Duodenal mucosa (tissue), 2 donors: ENCODE results near the gene FRY.

ENCODE experiments used
- H3K27ac ChIP-seq: one replicate; pipeline ENCODE4 v1.7.0; 2013; ENCODE audit warnings: low read depth, low read length
- H3K27me3 ChIP-seq, 2 donors: one replicate each; pipeline ENCODE4 v1.7.0; 2013; ENCODE audit warnings: low read length in 2 of 2, control low read depth in 1 of 2; ENCODE audit not compliant: insufficient read depth in 2 of 2, control insufficient read depth in 1 of 2
- H3K36me3 ChIP-seq, 2 donors: one replicate each; pipeline ENCODE4 v1.7.0; 2013; ENCODE audit warnings: low read length in 2 of 2, control low read depth in 1 of 2; ENCODE audit not compliant: insufficient read depth in 2 of 2, control insufficient read depth in 1 of 2
- H3K4me1 ChIP-seq, 2 donors: one replicate each; pipeline ENCODE4 v1.7.0; 2013; ENCODE audit warnings: low read length in 2 of 2, control low read depth in 1 of 2; ENCODE audit not compliant: insufficient read depth in 2 of 2, control insufficient read depth in 1 of 2
- H3K4me3 ChIP-seq, 2 donors: one replicate each; pipeline ENCODE4 v1.7.0; 2013; ENCODE audit warnings: low read length in 2 of 2, low read depth in 1 of 2
- H3K9ac ChIP-seq, 2 donors: one replicate each; pipeline ENCODE4 v1.7.0; 2013; ENCODE audit warnings: low read length in 2 of 2, low read depth in 1 of 2
- H3K9me3 ChIP-seq, 2 donors: one replicate each; pipeline ENCODE4 v1.7.0; 2013; ENCODE audit warnings: low read length in 2 of 2, control low read depth in 1 of 2; ENCODE audit not compliant: control insufficient read depth in 1 of 2

FRY gene

GRCh38 chr13:32117701-32118100, 86.1 kb downstream of the FRY start:
- Histone ChIP-seq H3K4me1 (no peaks in the 10 kb centered on the region), H3K36me3 (no peaks in the 10 kb centered on the region), H3K9me3 (no peaks in the 10 kb centered on the region), H3K9ac (no peak overlapping the region), H3K27ac (no peak overlapping the region), H3K4me3 (no peak overlapping the region), H3K27me3 (no peaks in the 10 kb centered on the region)

- no peaks in the 10 kb centered on the region for H3K9me3 ChIP-seq
- no peak overlapping the region for H3K9ac ChIP-seq
- H3K4me1 ChIP-seq: no peaks in the 10 kb centered on the region
- no peaks in the 10 kb centered on the region for H3K36me3 ChIP-seq
- H3K27ac ChIP-seq: no peak overlapping the region
- H3K27me3 ChIP-seq: no peaks in the 10 kb centered on the region
- H3K4me3 ChIP-seq: no peak overlapping the region
Measured at GRCh38 chr13:32121316-32121715, 89.7 kb downstream of the FRY start.

GRCh38 chr13:32124743-32125142, 93.2 kb downstream of the FRY start:
- H3K36me3 ChIP-seq: no peaks in the 10 kb centered on the region
- no peak overlapping the region for H3K4me3 ChIP-seq
- no peaks in the 10 kb centered on the region for H3K27me3 ChIP-seq
- no peaks in the 10 kb centered on the region for H3K9me3 ChIP-seq
- H3K4me1 ChIP-seq: no peaks in the 10 kb centered on the region
- H3K9ac ChIP-seq: no peak overlapping the region
- H3K27ac ChIP-seq: no peak overlapping the region

GRCh38 chr13:32125221-32125689, 93.7 kb downstream of the FRY start:
- Histone ChIP-seq H3K9me3 (no peaks in the 10 kb centered on the region), H3K27me3 (no peaks in the 10 kb centered on the region), H3K36me3 (no peaks in the 10 kb centered on the region), H3K4me1 (no peaks in the 10 kb centered on the region), H3K9ac (no peak overlapping the region), H3K4me3 (no peak overlapping the region), H3K27ac (no peak overlapping the region)

GRCh38 chr13:32125751-32126150, 94.2 kb downstream of the FRY start:
- Histone ChIP-seq H3K27ac (no peak overlapping the region), H3K9me3 (no peaks in the 10 kb centered on the region), H3K9ac (no peak overlapping the region), H3K27me3 (no peaks in the 10 kb centered on the region), H3K36me3 (no peaks in the 10 kb centered on the region), H3K4me3 (no peak overlapping the region), H3K4me1 (no peaks in the 10 kb centered on the region)

- Histone ChIP-seq H3K4me3 (no peak overlapping the region), H3K9ac (no peak overlapping the region), H3K27ac (no peak overlapping the region)
Measured at GRCh38 chr13:32126278-32126677, 94.7 kb downstream of the FRY start.

GRCh38 chr13:32126756-32127155, 95.2 kb downstream of the FRY start:
- Histone ChIP-seq H3K4me1 (no peaks in the 10 kb centered on the region), H3K36me3 (no peaks in the 10 kb centered on the region), H3K9ac (no peak overlapping the region), H3K4me3 (no peak overlapping the region), H3K27me3 (no peaks in the 10 kb centered on the region), H3K27ac (no peak overlapping the region), H3K9me3 (no peaks in the 10 kb centered on the region)

More at GRCh38 chr13:32126278-32126677, 94.7 kb downstream of the FRY start:
- no peaks in the 10 kb centered on the region for H3K36me3 ChIP-seq
- H3K4me1 ChIP-seq: no peaks in the 10 kb centered on the region
- no peaks in the 10 kb centered on the region for H3K27me3 ChIP-seq
- H3K9me3 ChIP-seq: no peaks in the 10 kb centered on the region

- no peaks in the 10 kb centered on the region for H3K9me3 ChIP-seq
- no peak overlapping the region for H3K9ac ChIP-seq
- H3K4me3 ChIP-seq: no peak overlapping the region
- H3K4me1 ChIP-seq: no peaks in the 10 kb centered on the region
- H3K27me3 ChIP-seq: no peaks in the 10 kb centered on the region
- H3K36me3 ChIP-seq: no peaks in the 10 kb centered on the region
- no peak overlapping the region for H3K27ac ChIP-seq
Measured at GRCh38 chr13:32127691-32128090, 96.1 kb downstream of the FRY start.

GRCh38 chr13:32134241-32135055, 102.9 kb downstream of the FRY start:
- Histone ChIP-seq H3K4me1 (no peaks in the 10 kb centered on the region), H3K36me3 (no peaks in the 10 kb centered on the region), H3K27me3 (no peaks in the 10 kb centered on the region), H3K9ac (no peak overlapping the region), H3K4me3 (no peak overlapping the region), H3K9me3 (no peaks in the 10 kb centered on the region), H3K27ac (no peak overlapping the region)

GRCh38 chr13:32135056-32135390, 103.4 kb downstream of the FRY start:
- no peak overlapping the region for H3K27ac ChIP-seq
- no peaks in the 10 kb centered on the region for H3K4me1 ChIP-seq
- no peak overlapping the region for H3K9ac ChIP-seq
- no peaks in the 10 kb centered on the region for H3K27me3 ChIP-seq
- H3K4me3 ChIP-seq: no peak overlapping the region
- H3K9me3 ChIP-seq: no peaks in the 10 kb centered on the region
- no peaks in the 10 kb centered on the region for H3K36me3 ChIP-seq
